ENCODE data around the gene INCA1. TPM values are rescaled to one million over a fixed set of nuclear protein-coding genes. Genes with fewer than 3 reads are reported as not detected.

INCA1 gene
- total RNA-seq, 2 experiments from 2014 or later, result 0.21 to 0.54 TPM

- CTCF ChIA-PET, result interaction anchor here (1.7 kb wide), 1 partner anchor 21 kb away, joined by 5 read pairs; no protein-coding TSS in a partner anchor
- H3K4me3 Mint-ChIP-seq, result no peak overlapping the region
- peaks cover 13% of the 10 kb centered on the region for H3K4me1 Mint-ChIP-seq (ENCODE audit: low read depth)
- H3K9me3 Mint-ChIP-seq, result no peaks in the 10 kb centered on the region
- no peak for DNase-seq
- H3K27me3 Mint-ChIP-seq (ENCODE audit: low read depth), result no peaks in the 10 kb centered on the region
- intact Hi-C loops (cut with micrococcal nuclease), result no loop called here
- H3K27ac Mint-ChIP-seq, result no peak overlapping the region
- peaks cover 35% of the 10 kb centered on the region for H3K36me3 Mint-ChIP-seq (ENCODE audit: low read depth)
These were observed 4.9 kb upstream of the INCA1 start for GRCh38 chr17:5002121-5002788.

- Mint-ChIP-seq H3K27me3 (ENCODE audit: low read depth) (no peaks in the 10 kb centered on the region), H3K27ac (no peak overlapping the region), H3K4me3 (no peak overlapping the region), H3K9me3 (no peaks in the 10 kb centered on the region), H3K4me1 (ENCODE audit: low read depth) (peaks cover 18% of the 10 kb centered on the region), H3K36me3 (ENCODE audit: low read depth) (peaks cover 27% of the 10 kb centered on the region)
- intact Hi-C loops (cut with micrococcal nuclease), result no loop called here
- CTCF ChIA-PET, result no interaction called here
- no peak for DNase-seq
These were observed 2.9 kb upstream of the INCA1 start for GRCh38 chr17:5000237-5000639.

GRCh38 chr17:4999430-5000093 is 2.2 kb upstream of the INCA1 start:
- Mint-ChIP-seq H3K27ac (peak overlapping the region; percentile 39), H3K27me3 (ENCODE audit: low read depth) (no peaks in the 10 kb centered on the region), H3K9me3 (no peaks in the 10 kb centered on the region), H3K4me3 (peak overlapping the region; percentile 83), H3K4me1 (ENCODE audit: low read depth) (peaks cover 18% of the 10 kb centered on the region), H3K36me3 (ENCODE audit: low read depth) (peaks cover 20% of the 10 kb centered on the region)
- DNase-seq, result no peak
- CTCF ChIA-PET, result interaction anchor here (0.6 kb wide), 1 partner anchor 761 kb away, joined by 3 read pairs; no protein-coding TSS in a partner anchor
- intact Hi-C loops (cut with micrococcal nuclease), result loop anchor here (5.0 kb wide), 1 partner anchor 113 kb away; the partner anchor contains the start of gene ZNF232

GRCh38 chr17:4998732-4999429 is 1.6 kb upstream of the INCA1 start:
- no peaks in the 10 kb centered on the region for H3K9me3 Mint-ChIP-seq
- H3K27ac Mint-ChIP-seq, result peak overlapping the region; percentile 39
- intact Hi-C loops (cut with micrococcal nuclease), result loop anchor here (5.0 kb wide), 1 partner anchor 113 kb away; the partner anchor contains the start of gene ZNF232
- peak overlapping the region; percentile 83 for H3K4me3 Mint-ChIP-seq
- peak; percentile 53 for DNase-seq
- CTCF ChIA-PET, result interaction anchor here (0.6 to 1.2 kb wide), 3 partner anchors 9 to 760 kb away, joined by 3 to 5 read pairs (median 3); no protein-coding TSS in a partner anchor
- H3K4me1 Mint-ChIP-seq (ENCODE audit: low read depth), result peaks cover 18% of the 10 kb centered on the region
- H3K36me3 Mint-ChIP-seq (ENCODE audit: low read depth), result peaks cover 14% of the 10 kb centered on the region
- no peaks in the 10 kb centered on the region for H3K27me3 Mint-ChIP-seq (ENCODE audit: low read depth)

DNA sequence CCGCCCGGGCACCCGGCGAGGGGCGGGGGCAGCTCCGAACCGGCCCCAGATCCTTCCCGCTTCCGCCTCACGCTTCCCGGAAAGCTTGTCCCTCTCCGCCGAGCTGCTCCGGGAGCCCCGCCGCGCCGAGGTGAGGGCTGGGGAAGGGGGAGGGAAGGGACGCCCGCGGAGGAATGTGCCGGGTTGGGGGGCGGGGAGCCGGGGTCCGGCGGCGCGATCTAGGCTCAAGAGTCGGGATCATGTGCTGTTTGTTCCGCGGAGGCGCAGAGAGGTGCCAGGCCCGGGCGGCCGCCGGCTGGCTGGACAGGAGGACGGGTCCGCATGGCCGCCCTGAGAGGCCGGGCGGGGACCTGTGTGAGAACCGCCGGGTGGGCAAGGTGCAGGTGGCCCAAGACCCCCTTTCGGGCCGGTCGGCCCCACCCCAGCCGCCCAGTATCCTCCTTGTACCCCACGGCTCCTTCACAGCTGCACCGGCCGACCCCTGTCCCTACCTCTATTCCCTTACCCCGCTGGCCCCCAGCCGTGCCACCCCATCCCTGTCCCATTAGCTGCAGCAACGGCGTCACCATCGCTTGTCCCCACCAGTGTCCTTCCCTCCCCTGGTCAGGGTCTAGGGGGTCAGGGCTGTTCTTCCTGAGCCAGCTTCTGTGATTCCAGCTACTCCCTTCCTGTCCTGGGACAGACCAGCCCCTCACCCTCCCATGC is 857 bp upstream of the INCA1 start:
- intact Hi-C loops (cut with micrococcal nuclease), result loop anchor here (5.0 kb wide), 1 partner anchor 114 kb away; the partner anchor contains the start of gene ZNF232
- Mint-ChIP-seq H3K4me1 (ENCODE audit: low read depth) (peaks cover 18% of the 10 kb centered on the region), H3K36me3 (ENCODE audit: low read depth) (peaks cover 7% of the 10 kb centered on the region), H3K4me3 (peak overlapping the region; percentile 83), H3K27me3 (ENCODE audit: low read depth) (no peaks in the 10 kb centered on the region), H3K9me3 (no peaks in the 10 kb centered on the region), H3K27ac (no peak overlapping the region)
- no peak for DNase-seq
- CTCF ChIA-PET, result interaction anchor here (0.6 to 1.9 kb wide), 3 partner anchors 8 to 89 kb away, joined by 3 to 6 read pairs (median 5); partner anchors contain the start of gene CAMTA2

GRCh38 chr17:4994081-4994595 is 3.2 kb downstream of the INCA1 start:
- no peaks in the 10 kb centered on the region for H3K27me3 Mint-ChIP-seq (ENCODE audit: low read depth)
- CTCF ChIA-PET, result interaction anchor here (0.7 kb wide), 1 partner anchor 12 kb away, joined by 3 read pairs; no protein-coding TSS in a partner anchor
- no peak overlapping the region for H3K4me3 Mint-ChIP-seq
- no peak overlapping the region for H3K27ac Mint-ChIP-seq
- no peaks in the 10 kb centered on the region for H3K9me3 Mint-ChIP-seq
- no peaks in the 10 kb centered on the region for H3K36me3 Mint-ChIP-seq (ENCODE audit: low read depth)
- intact Hi-C loops (cut with micrococcal nuclease), result no loop called here
- peaks cover 20% of the 10 kb centered on the region for H3K4me1 Mint-ChIP-seq (ENCODE audit: low read depth)
- no peak for DNase-seq

DNA sequence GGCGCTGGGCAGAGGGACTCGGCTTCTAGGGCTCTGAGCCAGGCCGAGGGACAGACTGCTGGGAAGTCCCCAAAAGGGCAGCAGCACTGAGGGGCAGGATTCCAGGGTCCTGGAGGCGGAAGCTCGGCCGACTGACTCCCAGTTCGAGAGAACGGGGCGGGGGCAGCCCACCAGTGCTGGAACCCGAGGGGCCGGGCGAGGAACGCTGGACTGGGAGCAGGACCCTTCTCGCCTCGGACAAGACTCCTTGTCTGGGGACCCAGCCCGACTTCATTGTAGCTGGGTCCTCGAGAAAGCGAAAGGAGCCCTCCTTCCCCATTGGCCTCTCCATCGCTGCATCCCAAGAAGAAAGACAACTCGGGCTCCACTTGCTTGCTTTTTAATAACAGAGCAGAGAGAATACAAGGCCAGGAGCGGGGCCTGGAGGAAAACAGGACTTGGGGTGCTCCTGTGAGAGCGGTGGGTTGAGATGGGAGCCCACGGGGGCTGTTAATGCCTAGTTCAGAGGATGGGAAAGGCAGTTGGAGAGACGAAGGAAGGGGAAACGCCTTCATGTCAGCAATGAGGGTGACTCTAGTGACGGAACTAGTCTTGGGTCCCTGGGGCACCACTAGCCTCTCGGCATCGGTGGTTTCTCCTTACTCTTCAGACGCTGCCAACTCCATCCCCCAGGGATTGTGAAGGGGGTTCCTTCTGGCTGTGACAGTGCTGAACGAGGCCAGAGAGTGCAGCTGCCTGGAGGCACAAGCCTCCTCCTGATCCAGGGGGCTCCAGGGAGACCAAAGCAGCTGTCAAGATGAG is 9.4 kb downstream of the INCA1 start:
- CTCF ChIA-PET, result interaction anchor here (0.6 to 2.0 kb wide), 7 partner anchors 10 to 250 kb away, joined by 3 to 6 read pairs (median 4); partner anchors contain the start of genes CHRNE, INCA1, KIF1C and SPAG7
- Mint-ChIP-seq H3K36me3 (ENCODE audit: low read depth) (peaks cover 3% of the 10 kb centered on the region), H3K9me3 (no peaks in the 10 kb centered on the region), H3K27ac (peak overlapping the region; percentile 92), H3K4me1 (ENCODE audit: low read depth) (peaks cover 29% of the 10 kb centered on the region), H3K27me3 (ENCODE audit: low read depth) (no peaks in the 10 kb centered on the region), H3K4me3 (peak overlapping the region; percentile 88)
- intact Hi-C loops (cut with micrococcal nuclease), result loop anchor here (1.0 kb wide), 4 partner anchors 21 to 79 kb away; partner anchors contain the start of genes RNF167, SLC25A11 and SPAG7
- no peak for DNase-seq

DNA sequence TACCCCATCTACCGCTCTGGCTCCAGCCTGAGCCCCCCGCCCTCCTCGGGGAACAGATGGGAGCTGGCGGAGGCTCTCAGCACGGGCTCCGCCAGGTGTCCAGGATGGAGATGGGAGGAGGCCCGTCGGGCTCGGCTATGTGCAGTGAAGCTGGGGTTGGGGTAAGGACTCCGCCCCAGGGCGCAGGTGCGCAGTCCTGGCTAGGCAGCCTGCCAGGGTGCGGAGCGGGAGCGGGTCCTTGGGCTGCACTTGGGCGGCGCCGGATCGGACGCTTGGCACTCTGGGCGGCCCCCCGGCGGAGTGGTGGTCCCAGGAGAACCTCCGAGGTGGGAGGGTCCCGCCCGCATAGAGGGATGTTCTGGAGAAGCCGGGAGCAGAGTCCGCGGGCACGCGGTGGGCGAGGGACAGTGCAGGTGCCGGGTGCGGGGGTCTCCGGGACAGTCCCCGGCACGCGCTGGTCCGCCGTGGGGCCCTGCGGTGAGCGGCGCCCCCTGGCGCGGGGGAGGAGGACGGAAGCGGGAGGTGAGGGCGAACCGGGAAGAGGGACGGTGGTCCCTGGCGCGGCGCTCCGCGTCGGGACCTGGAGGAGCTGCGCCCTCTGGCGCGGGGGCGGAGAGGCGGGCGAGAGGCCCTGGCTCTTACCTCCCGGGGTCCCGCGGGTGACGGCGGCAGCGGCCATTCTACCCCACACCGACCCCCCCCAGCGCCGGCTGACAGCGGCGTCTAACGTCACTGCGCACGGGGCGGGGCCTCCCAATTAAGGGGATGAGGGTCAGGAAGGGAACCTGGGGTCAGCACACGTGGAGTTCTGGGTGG is 10.2 kb downstream of the INCA1 start, which contains the start of gene CAMTA2:
Gene CAMTA2 (minus strand): TSS at position 725 of the 816 bp plus-strand sequence. CDS start 1,453 bp downstream, outside the sequence.
- peak; percentile 87 for DNase-seq
- Mint-ChIP-seq H3K27me3 (ENCODE audit: low read depth) (no peaks in the 10 kb centered on the region), H3K36me3 (ENCODE audit: low read depth) (peaks cover 6% of the 10 kb centered on the region), H3K27ac (peak within 1 kb of the TSS; percentile 92), H3K9me3 (no peaks in the 10 kb centered on the region), H3K4me3 (peak within 1 kb of the TSS; percentile 88), H3K4me1 (ENCODE audit: low read depth) (peaks cover 29% of the 10 kb centered on the region)
- CTCF ChIA-PET, result interaction anchor here (0.6 to 1.8 kb wide), 8 partner anchors 10 to 251 kb away, joined by 3 to 7 read pairs (median 4); partner anchors contain the start of genes INCA1, KIF1C and SPAG7
- intact Hi-C loops (cut with micrococcal nuclease), result loop anchor here (1.0 kb wide), 2 partner anchors 20 to 47 kb away; partner anchors contain the start of genes RNF167, SLC25A11 and SPAG7

DNA sequence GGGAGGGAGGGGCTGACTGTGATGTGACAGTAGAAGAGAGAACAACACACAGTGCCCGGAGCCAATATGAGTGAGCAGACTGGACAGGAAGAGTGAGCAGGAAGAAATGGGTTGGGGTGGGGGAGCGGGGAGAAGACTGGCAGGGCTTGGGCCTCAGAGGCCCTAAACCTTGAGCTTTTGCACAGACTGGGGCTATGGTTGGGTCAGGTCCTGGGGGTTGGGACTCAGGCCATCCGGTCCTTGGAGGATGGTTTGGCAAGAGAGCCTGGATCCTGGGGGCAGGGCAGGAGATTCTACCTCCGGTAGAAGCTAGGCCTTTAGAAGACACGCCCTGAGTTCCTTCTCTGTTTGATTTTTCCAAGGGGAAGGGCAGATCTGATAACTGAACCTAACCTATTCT is 10.9 kb downstream of the INCA1 start:
- intact Hi-C loops (cut with micrococcal nuclease), result no loop called here
- CTCF ChIA-PET, result interaction anchor here (1.3 to 1.8 kb wide), 6 partner anchors 11 to 81 kb away, joined by 3 to 7 read pairs (median 5); partner anchors contain the start of genes INCA1 and KIF1C
- Mint-ChIP-seq H3K27me3 (ENCODE audit: low read depth) (no peaks in the 10 kb centered on the region), H3K27ac (peak overlapping the region; percentile 86), H3K4me3 (peak overlapping the region; percentile 88), H3K36me3 (ENCODE audit: low read depth) (peaks cover 8% of the 10 kb centered on the region), H3K9me3 (no peaks in the 10 kb centered on the region), H3K4me1 (ENCODE audit: low read depth) (peaks cover 30% of the 10 kb centered on the region)
- DNase-seq, result no peak

DNA sequence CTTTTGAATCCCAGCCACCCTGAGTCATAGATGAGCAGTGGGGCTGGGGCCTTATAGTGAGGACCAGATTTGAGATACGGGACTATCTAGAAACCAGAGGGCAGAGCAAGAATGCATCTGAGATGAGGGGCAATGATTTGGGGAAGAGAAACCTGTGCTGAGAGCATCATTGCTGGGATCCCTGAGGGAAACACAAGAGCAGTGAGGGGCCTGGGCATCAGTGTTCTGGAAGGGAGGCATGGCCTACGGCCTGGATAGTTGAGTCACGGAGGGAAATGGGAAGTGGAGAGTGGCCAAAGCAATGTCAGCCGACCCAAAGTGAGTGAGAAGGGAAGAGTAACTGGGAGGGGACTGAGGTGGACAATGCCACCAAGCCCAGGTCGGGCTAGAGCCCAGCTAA is 15.0 kb downstream of the INCA1 start:
- H3K27ac Mint-ChIP-seq, result no peak overlapping the region
- CTCF ChIA-PET, result interaction anchor here (1.4 kb wide), 1 partner anchor 79 kb away, joined by 4 read pairs; no protein-coding TSS in a partner anchor
- intact Hi-C loops (cut with micrococcal nuclease), result loop anchor here (5.0 kb wide), 1 partner anchor 35 kb away; no protein-coding TSS in a partner anchor
- H3K27me3 Mint-ChIP-seq (ENCODE audit: low read depth), result no peaks in the 10 kb centered on the region
- no peak overlapping the region for H3K4me3 Mint-ChIP-seq
- H3K36me3 Mint-ChIP-seq (ENCODE audit: low read depth), result peaks cover 24% of the 10 kb centered on the region
- no peaks in the 10 kb centered on the region for H3K9me3 Mint-ChIP-seq
- peaks cover 33% of the 10 kb centered on the region for H3K4me1 Mint-ChIP-seq (ENCODE audit: low read depth)
- no peak for DNase-seq
